AG10803 (cell line): Measurements from ENCODE around the gene CD93.

Experiments used
- DNase-seq: peaks from one replicate; pipeline ENCODE4 v3.0.0; 2010; ENCODE audit warnings: low read depth
- H3K4me3 ChIP-seq: 2 replicates; pipeline ENCODE4 v1.5.1; 2011; ENCODE audit warnings: mild to moderate bottlenecking, low read length, control low read depth
- TF ChIP-seq, protein P1 (sequence below): conservative IDR thresholded peaks from 2 replicates; pipeline ENCODE4 v1.5.1; 2011; ENCODE audit warnings: mild to moderate bottlenecking, low read length, control low read depth, inconsistent platforms

The CD93 gene

DNA sequence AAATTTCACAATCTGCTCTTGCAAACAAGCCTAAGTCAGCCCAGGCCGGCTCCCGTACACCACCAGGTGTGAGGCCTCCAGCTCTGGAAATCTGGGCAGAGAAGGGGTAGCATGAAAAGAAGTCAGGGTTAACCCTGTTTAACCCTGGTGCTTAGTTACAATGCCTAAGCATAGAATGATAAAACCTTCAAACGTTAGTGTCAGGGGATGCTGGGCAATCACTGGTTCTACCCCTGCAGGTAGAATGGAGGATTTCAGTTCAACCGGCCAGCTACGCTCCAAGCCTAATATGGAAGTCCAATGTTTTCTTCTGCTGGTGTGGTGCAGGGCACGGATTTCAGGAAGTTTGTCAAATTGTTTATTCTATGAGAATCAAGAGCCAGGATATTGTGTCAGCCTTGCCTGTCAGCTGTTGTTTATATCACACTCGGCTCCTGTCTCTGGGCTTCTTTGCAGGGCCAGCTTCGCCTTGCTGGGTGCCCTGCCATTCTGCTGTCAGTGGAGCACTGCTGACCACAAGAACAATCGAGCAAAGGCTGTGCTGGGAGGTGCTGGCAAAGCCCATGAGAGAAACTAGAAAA lies 20.2 kb upstream of the CD93 start:
- no peak overlapping the region for H3K4me3 ChIP-seq
- TF ChIP-seq, protein P1, sequence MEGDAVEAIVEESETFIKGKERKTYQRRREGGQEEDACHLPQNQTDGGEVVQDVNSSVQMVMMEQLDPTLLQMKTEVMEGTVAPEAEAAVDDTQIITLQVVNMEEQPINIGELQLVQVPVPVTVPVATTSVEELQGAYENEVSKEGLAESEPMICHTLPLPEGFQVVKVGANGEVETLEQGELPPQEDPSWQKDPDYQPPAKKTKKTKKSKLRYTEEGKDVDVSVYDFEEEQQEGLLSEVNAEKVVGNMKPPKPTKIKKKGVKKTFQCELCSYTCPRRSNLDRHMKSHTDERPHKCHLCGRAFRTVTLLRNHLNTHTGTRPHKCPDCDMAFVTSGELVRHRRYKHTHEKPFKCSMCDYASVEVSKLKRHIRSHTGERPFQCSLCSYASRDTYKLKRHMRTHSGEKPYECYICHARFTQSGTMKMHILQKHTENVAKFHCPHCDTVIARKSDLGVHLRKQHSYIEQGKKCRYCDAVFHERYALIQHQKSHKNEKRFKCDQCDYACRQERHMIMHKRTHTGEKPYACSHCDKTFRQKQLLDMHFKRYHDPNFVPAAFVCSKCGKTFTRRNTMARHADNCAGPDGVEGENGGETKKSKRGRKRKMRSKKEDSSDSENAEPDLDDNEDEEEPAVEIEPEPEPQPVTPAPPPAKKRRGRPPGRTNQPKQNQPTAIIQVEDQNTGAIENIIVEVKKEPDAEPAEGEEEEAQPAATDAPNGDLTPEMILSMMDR: no peak
- no peak for DNase-seq

DNA sequence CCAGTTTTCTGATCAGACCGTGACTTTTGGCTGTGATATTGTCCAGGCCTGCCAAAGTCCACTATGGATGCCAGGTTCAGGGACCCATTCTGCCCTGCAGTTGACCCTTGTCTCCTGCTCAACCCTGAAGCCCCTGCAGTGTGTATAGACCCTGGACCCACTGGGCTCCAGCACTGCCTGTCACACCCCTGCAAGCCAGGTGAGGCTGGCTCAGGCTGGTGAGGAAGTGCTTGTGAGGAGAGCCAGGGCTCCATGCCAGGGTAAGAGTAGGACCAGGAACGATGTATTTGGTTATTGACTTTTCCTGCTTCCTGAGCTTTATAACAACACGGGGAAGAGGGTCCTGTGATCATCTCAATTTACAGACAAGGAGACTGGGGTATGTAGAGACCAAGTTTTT lies 19.1 kb upstream of the CD93 start:
- DNase-seq: no peak
- TF ChIP-seq, protein P1: no peak

DNA sequence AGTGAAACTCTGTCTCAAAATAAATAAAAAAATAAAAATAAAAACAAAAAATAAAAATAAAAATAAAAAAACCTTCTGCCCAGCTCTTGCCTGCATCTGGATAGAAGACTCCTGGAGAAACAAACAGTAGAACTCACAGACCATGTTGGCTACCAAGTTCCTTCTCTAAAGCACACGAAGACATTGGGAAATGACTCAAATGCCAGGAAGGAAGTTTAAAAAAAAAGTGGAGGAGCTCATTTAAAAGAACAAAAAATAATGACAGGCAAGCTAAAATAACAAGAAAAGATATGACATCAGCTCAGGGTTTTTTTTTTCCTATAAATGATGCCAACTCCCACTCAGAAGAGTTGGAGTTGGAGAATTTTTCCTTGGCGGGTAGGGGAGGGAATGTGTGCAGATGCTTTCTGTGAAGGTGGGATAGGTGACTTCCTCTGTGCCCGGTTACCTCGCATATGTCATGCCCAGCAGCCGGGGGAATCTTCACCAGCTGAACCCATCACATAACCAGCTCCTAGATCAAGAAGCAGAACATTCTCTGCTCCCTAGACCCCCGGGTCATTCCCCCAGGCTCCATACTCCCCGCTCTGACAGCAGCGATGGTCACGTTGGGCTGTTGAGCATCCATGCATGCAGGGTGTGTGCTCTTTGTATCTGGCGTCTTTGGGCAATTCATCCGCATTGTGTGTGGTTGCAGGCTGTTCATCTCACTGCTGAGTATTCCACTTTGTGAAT lies 17.3 kb upstream of the CD93 start:
- TF ChIP-seq, protein P1: no peak
- H3K4me3 ChIP-seq: no peak overlapping the region
- DNase-seq: no peak

More for the DNA sequence above, 19.1 kb upstream of the CD93 start:
- no peak overlapping the region for H3K4me3 ChIP-seq

DNA sequence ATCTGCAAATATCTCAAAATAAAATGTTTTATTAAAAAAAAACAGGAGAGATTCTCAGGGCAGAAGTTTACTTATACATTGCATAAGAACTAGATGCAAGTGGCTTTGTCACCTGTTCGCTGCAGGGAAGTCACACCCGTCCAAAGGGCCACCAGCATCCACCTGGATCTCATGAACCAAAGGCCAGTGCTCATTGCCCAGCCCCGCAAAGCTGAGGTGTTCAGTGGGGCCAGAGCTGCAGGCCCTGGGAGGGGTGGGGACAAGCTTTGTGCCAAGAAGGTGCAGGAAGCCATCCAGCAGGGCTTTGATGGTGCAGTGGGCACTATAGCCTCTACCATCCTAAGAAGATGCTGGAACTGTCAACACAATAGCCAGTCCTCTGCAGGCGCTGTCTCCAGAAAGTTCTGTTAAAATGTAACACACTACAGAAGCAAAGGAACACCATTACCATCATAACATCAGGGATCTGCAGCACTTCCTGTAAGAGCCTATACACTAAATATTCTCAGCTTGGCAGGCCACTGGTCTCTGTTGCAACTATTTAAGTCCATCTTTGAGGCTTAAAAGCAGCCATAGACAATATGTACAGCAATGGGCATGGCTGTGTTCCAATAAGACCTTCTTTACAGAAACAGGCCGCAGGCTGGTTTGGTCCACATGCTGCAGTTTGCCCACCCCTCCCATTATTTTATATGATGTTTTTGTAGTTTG lies 15.7 kb upstream of the CD93 start:
- H3K4me3 ChIP-seq: no peak overlapping the region
- TF ChIP-seq, protein P1: no peak
- no peak for DNase-seq

DNA sequence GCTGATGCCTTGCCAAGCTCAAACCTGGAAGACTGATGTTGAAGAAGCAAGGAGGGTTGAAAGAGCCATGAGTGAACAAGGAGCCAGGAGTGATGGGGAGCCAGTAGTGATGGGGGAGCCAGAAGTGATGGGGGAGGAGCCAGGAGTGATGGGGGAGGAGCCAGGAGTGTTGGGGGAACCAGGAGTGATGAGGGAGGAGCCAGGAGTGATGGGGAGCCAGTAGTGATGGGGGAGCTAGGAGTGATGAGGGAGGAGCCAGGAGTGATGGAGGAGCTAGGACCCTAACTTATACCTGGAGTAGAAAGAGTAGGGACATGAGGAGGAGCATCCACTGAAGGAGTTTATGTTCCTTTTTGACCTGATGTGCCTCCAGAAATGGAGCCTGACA lies 14.6 kb upstream of the CD93 start:
- TF ChIP-seq, protein P1: no peak
- H3K4me3 ChIP-seq: no peak overlapping the region
- no peak for DNase-seq

DNA sequence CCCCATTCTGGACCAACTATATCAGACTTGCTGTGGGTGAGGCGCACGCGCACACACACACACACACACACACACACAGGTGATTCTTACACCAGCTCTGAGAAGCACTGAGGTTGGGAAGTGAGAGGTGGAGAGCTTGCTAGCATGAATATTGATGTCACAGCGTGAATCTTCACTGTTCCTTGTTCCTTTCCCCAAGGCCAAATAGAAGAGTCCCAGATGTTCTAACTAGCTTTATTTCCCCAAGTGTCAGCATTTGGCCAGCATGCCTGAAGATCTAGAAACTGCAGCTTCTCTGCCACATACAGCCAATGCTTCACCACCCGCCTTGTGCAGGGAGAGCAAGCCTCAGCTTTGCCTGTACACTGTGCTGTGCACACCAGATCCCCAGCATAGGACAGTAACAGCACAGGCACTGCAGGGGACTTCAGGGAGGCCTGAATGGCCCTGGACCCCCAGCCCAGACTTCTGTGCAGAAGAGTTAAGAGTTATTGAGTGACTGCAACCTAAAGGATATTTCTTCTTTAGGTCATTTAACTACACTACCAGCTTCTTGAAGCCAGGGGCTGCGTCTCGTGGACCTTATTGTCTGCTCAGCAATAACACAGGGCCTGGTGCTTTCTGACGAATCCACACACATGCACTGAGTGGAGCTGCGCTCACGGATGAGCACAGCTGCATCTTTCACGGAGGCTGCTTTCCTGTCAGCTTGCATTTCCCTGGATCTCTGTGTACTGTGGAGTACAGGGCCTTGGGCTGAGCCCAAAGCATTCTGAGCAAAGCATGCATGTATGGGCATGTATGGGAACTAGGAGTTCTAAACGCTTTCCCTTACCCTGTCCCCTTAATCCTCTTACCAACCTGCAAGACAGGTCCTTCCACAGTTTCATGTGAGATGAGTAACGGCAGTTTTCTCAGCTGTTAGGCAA lies 13.9 kb upstream of the CD93 start:
- H3K4me3 ChIP-seq: no peak overlapping the region
- no peak for DNase-seq
- TF ChIP-seq, protein P1: no peak
